HL-60 (cell line): ENCODE measurements around the gene AGRN.
"Not testable (repeated sequence)": the region's sequence is repeated elsewhere in the genome, so short reads cannot be mapped to it uniquely, and the experiment has no call there.

ENCODE experiments used
- DNase-seq, 2 experiments: peaks; one replicate each; pipeline ENCODE4 v3.0.0-alpha.2; 2010 to 2020; ENCODE audit warnings: low read depth in 1 of 2, low spot score in 1 of 2
- H3K27ac ChIP-seq: fragments of 250-450 bp; sonication (Bioruptor Pico); replicated peaks from 2 replicates; pipeline ENCODE4 v1.5.1; 2020; ENCODE audit warnings: mild to moderate bottlenecking, moderate library complexity
- H3K27me3 ChIP-seq: fragments of 250-450 bp; sonication (Bioruptor Pico); 2 replicates; pipeline ENCODE4 v1.5.1; 2021; ENCODE audit warnings: mild to moderate bottlenecking, moderate library complexity; ENCODE audit not compliant: insufficient read depth, poor library complexity, severe bottlenecking
- H3K4me3 ChIP-seq: replicated peaks from 2 replicates; pipeline ENCODE4 v1.5.1; 2011; ENCODE audit warnings: mild to moderate bottlenecking, control low read depth, low read length; ENCODE audit not compliant: insufficient read depth
- CTCF ChIP-seq: IDR thresholded peaks from one replicate; pipeline ENCODE4 v1.5.1; 2011; ENCODE audit warnings: low read length, control low read depth, inconsistent platforms; ENCODE audit not compliant: insufficient read depth
- GABPA ChIP-seq: IDR thresholded peaks from 2 replicates; pipeline ENCODE4 v1.6.1; 2012; ENCODE audit warnings: low read depth
- POLR2AphosphoS5 ChIP-seq: IDR thresholded peaks from 2 replicates; pipeline ENCODE4 v1.6.1; 2012; ENCODE audit warnings: low read depth
- SPI1 ChIP-seq: IDR thresholded peaks from 2 replicates; pipeline ENCODE4 v1.6.1; 2012; ENCODE audit warnings: low read depth, mild to moderate bottlenecking, borderline replicate concordance
- TF ChIP-seq, protein P1 (sequence below): IDR thresholded peaks from 2 replicates; pipeline ENCODE4 v1.6.1; 2012; ENCODE audit warnings: low read depth; ENCODE audit not compliant: insufficient replicate concordance

The AGRN gene

GRCh38 chr1:1055841-1056736 is 36.2 kb downstream of the AGRN start:
- Histone ChIP-seq H3K4me3 (no peak overlapping the region), H3K27ac (no peak overlapping the region), H3K27me3 (peaks cover 24% of the 10 kb centered on the region)
- DNase-seq = no peak
- TF ChIP-seq SPI1 (no peak), GABPA (no peak), CTCF (no peak), POLR2AphosphoS5 (no peak)
- TF ChIP-seq, protein P1, sequence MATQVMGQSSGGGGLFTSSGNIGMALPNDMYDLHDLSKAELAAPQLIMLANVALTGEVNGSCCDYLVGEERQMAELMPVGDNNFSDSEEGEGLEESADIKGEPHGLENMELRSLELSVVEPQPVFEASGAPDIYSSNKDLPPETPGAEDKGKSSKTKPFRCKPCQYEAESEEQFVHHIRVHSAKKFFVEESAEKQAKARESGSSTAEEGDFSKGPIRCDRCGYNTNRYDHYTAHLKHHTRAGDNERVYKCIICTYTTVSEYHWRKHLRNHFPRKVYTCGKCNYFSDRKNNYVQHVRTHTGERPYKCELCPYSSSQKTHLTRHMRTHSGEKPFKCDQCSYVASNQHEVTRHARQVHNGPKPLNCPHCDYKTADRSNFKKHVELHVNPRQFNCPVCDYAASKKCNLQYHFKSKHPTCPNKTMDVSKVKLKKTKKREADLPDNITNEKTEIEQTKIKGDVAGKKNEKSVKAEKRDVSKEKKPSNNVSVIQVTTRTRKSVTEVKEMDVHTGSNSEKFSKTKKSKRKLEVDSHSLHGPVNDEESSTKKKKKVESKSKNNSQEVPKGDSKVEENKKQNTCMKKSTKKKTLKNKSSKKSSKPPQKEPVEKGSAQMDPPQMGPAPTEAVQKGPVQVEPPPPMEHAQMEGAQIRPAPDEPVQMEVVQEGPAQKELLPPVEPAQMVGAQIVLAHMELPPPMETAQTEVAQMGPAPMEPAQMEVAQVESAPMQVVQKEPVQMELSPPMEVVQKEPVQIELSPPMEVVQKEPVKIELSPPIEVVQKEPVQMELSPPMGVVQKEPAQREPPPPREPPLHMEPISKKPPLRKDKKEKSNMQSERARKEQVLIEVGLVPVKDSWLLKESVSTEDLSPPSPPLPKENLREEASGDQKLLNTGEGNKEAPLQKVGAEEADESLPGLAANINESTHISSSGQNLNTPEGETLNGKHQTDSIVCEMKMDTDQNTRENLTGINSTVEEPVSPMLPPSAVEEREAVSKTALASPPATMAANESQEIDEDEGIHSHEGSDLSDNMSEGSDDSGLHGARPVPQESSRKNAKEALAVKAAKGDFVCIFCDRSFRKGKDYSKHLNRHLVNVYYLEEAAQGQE = no peak

DNA sequence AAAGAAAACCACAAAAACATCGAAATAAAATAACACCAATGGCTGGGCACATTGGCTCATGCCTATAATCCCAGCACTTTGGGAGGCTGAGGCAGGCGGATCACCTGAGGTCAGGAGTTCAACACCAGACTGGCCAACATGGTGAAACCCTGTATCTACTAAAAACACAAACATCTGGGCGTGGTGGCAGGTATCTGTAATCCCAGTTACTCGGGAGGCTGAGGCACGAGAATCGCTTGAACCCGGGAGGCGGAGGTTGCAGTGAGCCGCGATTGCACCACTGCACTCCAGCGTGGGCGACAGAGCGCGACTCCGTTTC is 37.8 kb downstream of the AGRN start:
- not testable (repeated sequence) for H3K27ac ChIP-seq, DNase-seq, H3K4me3 ChIP-seq
- H3K27me3 ChIP-seq = peaks cover 33% of the 10 kb centered on the region

DNA sequence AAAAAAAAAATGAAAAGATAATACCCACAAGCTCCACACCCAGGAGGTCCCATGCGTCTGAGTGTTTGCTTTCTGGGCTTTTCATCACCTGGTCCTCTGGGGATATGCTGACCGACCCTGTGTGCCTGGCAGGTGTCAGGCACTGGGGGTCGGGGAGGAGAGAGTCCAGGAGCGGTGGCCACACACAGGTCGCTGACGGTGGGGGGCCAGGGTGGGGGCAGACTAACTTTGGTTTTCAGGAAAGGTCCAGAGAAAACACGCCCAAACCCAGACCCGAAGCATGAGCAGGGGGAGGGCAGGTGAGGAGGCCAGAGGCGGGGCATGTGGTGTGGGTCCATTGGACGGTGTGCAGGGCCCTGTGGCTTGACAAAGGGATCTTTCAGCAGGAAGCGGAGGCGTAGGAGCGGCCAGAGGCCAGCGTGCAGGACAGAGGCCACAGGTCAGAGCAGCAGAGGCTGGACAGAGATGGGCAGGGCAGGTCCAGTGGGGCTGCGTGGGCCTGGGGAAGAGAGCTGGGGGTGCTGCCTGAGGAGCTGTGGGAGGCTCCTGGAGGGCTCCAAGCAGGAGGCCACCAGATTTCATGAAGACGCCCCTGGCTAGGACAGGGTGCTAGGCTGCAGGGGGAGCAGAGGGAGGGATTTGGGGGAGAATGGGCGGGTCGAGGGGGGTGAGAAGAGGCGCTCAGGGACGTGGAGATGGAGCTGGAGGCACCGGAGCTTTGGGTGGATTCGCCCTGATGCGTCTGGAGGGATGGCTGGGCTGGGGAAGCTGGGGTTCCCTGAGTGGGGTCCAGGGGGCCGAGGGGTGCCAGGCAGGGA is 38.4 kb downstream of the AGRN start:
- H3K4me3 ChIP-seq = no peak overlapping the region
- H3K27me3 ChIP-seq = peaks cover 33% of the 10 kb centered on the region
- no peak overlapping the region for H3K27ac ChIP-seq
- TF ChIP-seq CTCF (no peak), POLR2AphosphoS5 (no peak), SPI1 (no peak), GABPA (no peak)
- TF ChIP-seq, protein P1 = no peak
- DNase-seq = no peak

DNA sequence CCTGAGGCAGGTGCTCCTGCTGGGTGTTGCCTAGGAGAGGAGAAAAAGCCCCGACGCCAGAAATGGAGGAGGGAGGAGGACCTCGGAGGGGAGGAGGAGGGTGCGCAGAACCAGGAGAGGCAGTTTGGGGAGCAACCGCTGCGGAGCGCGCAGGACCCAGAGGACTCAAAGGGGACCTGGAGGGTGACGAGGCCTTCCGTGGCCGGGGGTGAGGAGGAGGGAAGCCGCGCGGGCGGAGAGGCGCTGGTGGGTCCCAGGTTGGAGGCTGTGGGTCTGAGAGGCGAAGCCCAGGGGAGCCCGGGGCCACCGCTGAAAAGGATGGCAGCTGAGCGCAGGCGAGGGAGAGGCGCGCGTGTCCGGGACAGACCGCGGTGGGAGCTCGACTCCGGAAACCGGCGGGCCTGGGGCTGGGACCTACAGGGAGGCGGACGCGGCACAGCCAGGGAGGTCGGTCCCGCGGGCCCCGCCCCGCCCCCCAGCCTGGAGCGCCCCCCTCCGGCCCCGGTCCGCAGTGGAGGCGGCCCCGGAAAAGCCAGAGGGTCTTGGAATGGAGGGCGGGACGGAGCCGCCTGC is 39.1 kb downstream of the AGRN start:
- DNase-seq = no peak
- Histone ChIP-seq H3K4me3 (peak overlapping the region; percentile 45), H3K27me3 (peaks cover 33% of the 10 kb centered on the region), H3K27ac (no peak overlapping the region)
- TF ChIP-seq GABPA = no peak
